ENCODE results near the gene ITCH. TPM values are rescaled to one million over a fixed set of nuclear protein-coding genes. Genes with fewer than 3 reads are reported as not detected.

ITCH gene
- total and polyA plus RNA-seq, 2 of the 8 experiments (the other 6 are each of a cell fraction or from before 2014, with no cell fraction given), result 3.9 to 45.2 TPM

DNA sequence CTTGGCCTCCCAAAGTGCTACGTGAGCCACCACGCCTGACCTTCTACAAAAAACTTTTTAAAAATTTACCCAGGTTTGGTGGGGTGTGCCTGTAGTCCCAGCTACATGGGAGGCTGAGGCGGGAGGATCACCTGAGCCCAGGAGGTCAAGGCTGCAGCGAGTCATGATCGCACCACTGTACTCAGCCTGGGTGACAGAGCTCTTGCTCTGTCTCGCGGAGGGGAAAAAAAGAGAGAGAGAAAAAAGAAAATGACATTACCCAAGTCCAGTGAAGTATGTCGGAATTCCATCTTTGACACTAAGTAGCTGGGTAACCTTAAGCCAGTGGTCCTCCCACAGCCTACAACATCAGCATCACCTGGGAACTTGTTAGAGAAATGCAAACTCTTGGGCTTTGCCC, 176.7 kb downstream of the ITCH start:
- H3K18ac ChIP-seq (ENCODE audit: extremely low read depth, low read length), result no peak overlapping the region
- no peak for FAIRE-seq
- H3K4me2 ChIP-seq (ENCODE audit: insufficient read depth in 1 of 2, low read depth in 2 of 2, low read length in 2 of 2), result no peak overlapping the region
- H4K91ac ChIP-seq (replicated peaks; ENCODE audit: insufficient read length, low read length), result no peak overlapping the region
- H3K9me3 ChIP-seq (ENCODE audit: insufficient read depth in 2 of 2, low read depth in 1 of 2, low read length in 1 of 2), result no peaks in the 10 kb centered on the region
- H4K8ac ChIP-seq (ENCODE audit: extremely low read depth, insufficient read depth, low read length), result no peak overlapping the region
- H3K27me3 ChIP-seq (replicated peaks in 1 of 4; ENCODE audit: control insufficient read depth in 3 of 4, extremely low read depth in 1 of 4, insufficient read depth in 3 of 4, low read length in 3 of 4), result no peaks in the 10 kb centered on the region
- H3K4me1 ChIP-seq (replicated peaks in 1 of 4; ENCODE audit: control insufficient read depth in 3 of 4, insufficient read depth in 4 of 4, low read length in 3 of 4), result peaks cover 0 to 7% (median 2%) of the 10 kb centered on the region in 4 experiments; a peak in 3 of 7 replicates
- H3K9ac ChIP-seq (replicated peaks in 1 of 4; ENCODE audit: extremely low read depth in 1 of 4, low read depth in 3 of 4, low read length in 3 of 4), result no peak overlapping the region
- DNase-seq (ENCODE audit: low read depth in 1 of 2, low spot score in 2 of 2), result no peak
- no peak overlapping the region for H3K14ac ChIP-seq (ENCODE audit: insufficient read length)
- H2AK5ac ChIP-seq (ENCODE audit: low read depth, low read length), result no peak overlapping the region
- H3K27ac ChIP-seq (ENCODE audit: low read depth, low read length), result no peak overlapping the region
- no peak for TF ChIP-seq GABPA (IDR thresholded peaks at IDR 0.05; ENCODE audit: borderline replicate concordance, insufficient read depth, low read length)
- TF ChIP-seq SIRT6 (IDR thresholded peaks at IDR 0.05; ENCODE audit: low read length), result no peak
- no peak for TF ChIP-seq SP1 (IDR thresholded peaks at IDR 0.05; ENCODE audit: low read depth, low read length)
- TF ChIP-seq SP2 (IDR thresholded peaks at IDR 0.05; ENCODE audit: low read length), result no peak
- TF ChIP-seq BRCA1 (IDR thresholded peaks at IDR 0.05; ENCODE audit: low read depth, low read length), result no peak
- TF ChIP-seq TAF1 (IDR thresholded peaks at IDR 0.05; ENCODE audit: low read depth, low read length), result no peak
- no peak for TF ChIP-seq BCL11A (IDR thresholded peaks at IDR 0.05; ENCODE audit: low read depth in 2 of 2, low read length in 2 of 2)
- no peak for TF ChIP-seq ZNF274 (IDR thresholded peaks at IDR 0.05; ENCODE audit: borderline replicate concordance, extremely low read depth, low read length)
- no peak for TF ChIP-seq FOSL1 (IDR thresholded peaks at IDR 0.05; ENCODE audit: insufficient read depth, low read depth, low read length)
- TF ChIP-seq POU5F1 (IDR thresholded peaks at IDR 0.05; ENCODE audit: low read depth, low read length), result no peak
- TF ChIP-seq, protein P1, sequence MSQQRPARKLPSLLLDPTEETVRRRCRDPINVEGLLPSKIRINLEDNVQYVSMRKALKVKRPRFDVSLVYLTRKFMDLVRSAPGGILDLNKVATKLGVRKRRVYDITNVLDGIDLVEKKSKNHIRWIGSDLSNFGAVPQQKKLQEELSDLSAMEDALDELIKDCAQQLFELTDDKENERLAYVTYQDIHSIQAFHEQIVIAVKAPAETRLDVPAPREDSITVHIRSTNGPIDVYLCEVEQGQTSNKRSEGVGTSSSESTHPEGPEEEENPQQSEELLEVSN (IDR thresholded peaks at IDR 0.05), result no peak
- H3K36me3 ChIP-seq (ENCODE audit: control insufficient read depth in 2 of 4, insufficient read depth in 4 of 4, low read length in 3 of 4), result peaks cover 13 to 23% (median 19%) of the 10 kb centered on the region in 4 experiments
- H3K56ac ChIP-seq (replicated peaks; ENCODE audit: insufficient read length, low read depth, low read length), result no peak overlapping the region
- H3K4me3 ChIP-seq (ENCODE audit: extremely low read depth in 1 of 4, insufficient read depth in 2 of 4, low read depth in 3 of 4, low read length in 4 of 4), result no peak overlapping the region
- H2BK12ac ChIP-seq (ENCODE audit: low read depth, low read length), result no peak overlapping the region
- H3K79me2 ChIP-seq (ENCODE audit: control insufficient read depth in 1 of 2, insufficient read depth in 2 of 2, low read length in 2 of 2), result no peaks in the 10 kb centered on the region
- H3K23ac ChIP-seq (ENCODE audit: insufficient read length), result no peak overlapping the region
- ChIA-PET CTCF (ENCODE audit: partially characterized antibody) (interaction anchor here (0.6 to 4.9 kb wide), 12 partner anchors 9 to 248 kb away, joined by 3 to 24 read pairs (median 4); no protein-coding TSS in a partner anchor), POLR2A (ENCODE audit: partially characterized antibody) (interaction anchor here (1.9 kb wide), 1 partner anchor 166 kb away, joined by 5 read pairs; no protein-coding TSS in a partner anchor)
- H2BK20ac ChIP-seq (ENCODE audit: low read length), result no peak overlapping the region
- no peak overlapping the region for H2BK120ac ChIP-seq (replicated peaks; ENCODE audit: low read depth, low read length)
- H3K79me1 ChIP-seq (ENCODE audit: low read depth, low read length), result no peaks in the 10 kb centered on the region
- no peak overlapping the region for H3K4ac ChIP-seq (replicated peaks; ENCODE audit: insufficient read length, low read depth, low read length)
- WGBS, 2 experiments (ENCODE audit: extremely low coverage in 1 of 2, insufficient coverage in 1 of 2, insufficient read length in 1 of 2, insufficient replicate concordance in 2 of 2, low coverage in 1 of 2, low lambda C conversion rate in 2 of 2, missing lambda C conversion rate in 1 of 2), result 94% methylated on average over 8 of the region's 8 CpGs; no CpG with 5 or more reads in 1 of the 2 experiments
- H4K20me1 ChIP-seq (replicated peaks in 1 of 2; ENCODE audit: control insufficient read depth in 1 of 2, insufficient read depth in 2 of 2, low read length in 2 of 2), result peaks cover 2 to 7% of the 10 kb centered on the region in 2 experiments
- H2BK5ac ChIP-seq (ENCODE audit: low read depth, low read length), result no peak overlapping the region
- no peak overlapping the region for H2AFZ ChIP-seq (ENCODE audit: low read length)
- peaks cover 3% of the 10 kb centered on the region; the same call in 1 of the 2 replicates for H3K23me2 ChIP-seq (ENCODE audit: low read depth, low read length)
- no peak overlapping the region for H4K5ac ChIP-seq (ENCODE audit: insufficient read length, low read depth, low read length)
- no peak overlapping the region for H2BK15ac ChIP-seq (ENCODE audit: low read length)
